HCT116 (cell line): Measurements from ENCODE around the gene CCNC.

ENCODE experiments used
- CBX3 ChIP-seq: IDR thresholded peaks from 2 replicates; pipeline ENCODE4 v1.6.1; 2012; ENCODE audit warnings: low read depth
- CEBPB ChIP-seq: IDR thresholded peaks from 2 replicates; pipeline ENCODE4 v1.6.1; 2012; ENCODE audit warnings: low read depth
- EZH2 ChIP-seq: fragments of 200-600 bp; sonication (generic); IDR thresholded peaks from 2 replicates; pipeline ENCODE4 v1.6.1; 2017; ENCODE audit warnings: antibody characterized with exemption, mixed run types
- EZH2phosphoT487 ChIP-seq: fragments of 200-600 bp; IDR thresholded peaks from 2 replicates; pipeline ENCODE4 v1.6.1; 2018; ENCODE audit warnings: antibody characterized with exemption, borderline replicate concordance
- JUND ChIP-seq: IDR thresholded peaks from 2 replicates; pipeline ENCODE4 v1.6.1; 2012
- POLR2A ChIP-seq: IDR thresholded peaks from 2 replicates; pipeline ENCODE4 v1.7.0; 2011; ENCODE audit warnings: borderline replicate concordance; ENCODE audit not compliant: insufficient read depth, insufficient read length; ENCODE audit errors: extremely low read depth
- POLR2AphosphoS5 ChIP-seq: IDR thresholded peaks from 2 replicates; pipeline ENCODE4 v1.6.1; 2011; ENCODE audit warnings: mild to moderate bottlenecking, low read depth, low read length, moderate library complexity
- SIN3A ChIP-seq: IDR thresholded peaks from 2 replicates; pipeline ENCODE4 v1.6.1; 2012; ENCODE audit warnings: low read depth
- SRF ChIP-seq: IDR thresholded peaks from 2 replicates; pipeline ENCODE4 v1.6.1; 2012; ENCODE audit warnings: low read depth
- ZFX ChIP-seq: fragments of 450-650 bp; IDR thresholded peaks from 2 replicates; pipeline ENCODE4 v1.6.1; 2017
- TF ChIP-seq, protein P1 (sequence below), 3 experiments: fragments of 200-600 bp in 1 of 3; sonication (generic) in 1 of 3; IDR thresholded peaks in 2 of 3; conservative IDR thresholded peaks in 1 of 3; 2 replicates each; pipeline ENCODE4 v1.5.1; 2012 to 2017; ENCODE audit warnings: low read depth in 2 of 3, low read length in 2 of 3, antibody characterized with exemption in 1 of 3, borderline replicate concordance in 1 of 3, control low read depth in 1 of 3, mild to moderate bottlenecking in 1 of 3, mixed read lengths in 1 of 3, mixed run types in 1 of 3, moderate library complexity in 1 of 3; ENCODE audit not compliant: insufficient read depth in 1 of 3
- TF ChIP-seq, protein P2 (sequence below): IDR thresholded peaks from 2 replicates; pipeline ENCODE4 v1.6.1; 2012
- TF ChIP-seq, protein P3 (sequence below): IDR thresholded peaks from 2 replicates; pipeline ENCODE4 v1.6.1; 2012; ENCODE audit warnings: low read depth
- TF ChIP-seq, protein P4 (sequence below): IDR thresholded peaks from 2 replicates; pipeline ENCODE4 v1.6.1; 2012

DNA sequence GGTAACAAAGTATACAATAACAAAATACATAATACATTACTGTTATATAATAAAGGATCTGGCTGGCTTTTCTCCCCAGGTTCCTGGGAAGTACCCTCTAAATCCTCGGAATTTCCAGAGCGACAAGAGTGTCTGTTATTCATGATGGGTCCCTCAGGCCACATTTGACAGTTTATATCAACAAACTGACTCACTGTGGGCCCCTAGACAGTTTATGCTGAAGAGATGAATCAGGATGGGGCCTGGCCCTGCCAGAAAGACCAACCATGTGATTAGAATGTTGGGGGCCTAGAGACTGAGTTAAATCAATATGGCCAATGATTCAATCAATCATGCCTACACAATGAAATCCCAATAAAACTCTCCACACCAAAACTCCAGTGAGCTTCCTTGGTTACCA lies 66.7 kb downstream of the CCNC start:
- TF ChIP-seq, protein P1, sequence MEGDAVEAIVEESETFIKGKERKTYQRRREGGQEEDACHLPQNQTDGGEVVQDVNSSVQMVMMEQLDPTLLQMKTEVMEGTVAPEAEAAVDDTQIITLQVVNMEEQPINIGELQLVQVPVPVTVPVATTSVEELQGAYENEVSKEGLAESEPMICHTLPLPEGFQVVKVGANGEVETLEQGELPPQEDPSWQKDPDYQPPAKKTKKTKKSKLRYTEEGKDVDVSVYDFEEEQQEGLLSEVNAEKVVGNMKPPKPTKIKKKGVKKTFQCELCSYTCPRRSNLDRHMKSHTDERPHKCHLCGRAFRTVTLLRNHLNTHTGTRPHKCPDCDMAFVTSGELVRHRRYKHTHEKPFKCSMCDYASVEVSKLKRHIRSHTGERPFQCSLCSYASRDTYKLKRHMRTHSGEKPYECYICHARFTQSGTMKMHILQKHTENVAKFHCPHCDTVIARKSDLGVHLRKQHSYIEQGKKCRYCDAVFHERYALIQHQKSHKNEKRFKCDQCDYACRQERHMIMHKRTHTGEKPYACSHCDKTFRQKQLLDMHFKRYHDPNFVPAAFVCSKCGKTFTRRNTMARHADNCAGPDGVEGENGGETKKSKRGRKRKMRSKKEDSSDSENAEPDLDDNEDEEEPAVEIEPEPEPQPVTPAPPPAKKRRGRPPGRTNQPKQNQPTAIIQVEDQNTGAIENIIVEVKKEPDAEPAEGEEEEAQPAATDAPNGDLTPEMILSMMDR (IDR thresholded peaks at IDR 0.05 in 2 of 3, conservative IDR thresholded peaks at IDR 0.05 in 1 of 3; ENCODE audit: borderline replicate concordance in 1 of 3, insufficient read depth in 1 of 3, low read depth in 2 of 3, low read length in 2 of 3), result no peak
- no peak for TF ChIP-seq EZH2phosphoT487
- no peak for TF ChIP-seq JUND
- TF ChIP-seq, protein P2, sequence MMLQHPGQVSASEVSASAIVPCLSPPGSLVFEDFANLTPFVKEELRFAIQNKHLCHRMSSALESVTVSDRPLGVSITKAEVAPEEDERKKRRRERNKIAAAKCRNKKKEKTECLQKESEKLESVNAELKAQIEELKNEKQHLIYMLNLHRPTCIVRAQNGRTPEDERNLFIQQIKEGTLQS, result no peak
- no peak for TF ChIP-seq POLR2AphosphoS5
- TF ChIP-seq EZH2, result no peak
- no peak for TF ChIP-seq POLR2A
- no peak for TF ChIP-seq SIN3A
- no peak for TF ChIP-seq SRF
- TF ChIP-seq, protein P3, sequence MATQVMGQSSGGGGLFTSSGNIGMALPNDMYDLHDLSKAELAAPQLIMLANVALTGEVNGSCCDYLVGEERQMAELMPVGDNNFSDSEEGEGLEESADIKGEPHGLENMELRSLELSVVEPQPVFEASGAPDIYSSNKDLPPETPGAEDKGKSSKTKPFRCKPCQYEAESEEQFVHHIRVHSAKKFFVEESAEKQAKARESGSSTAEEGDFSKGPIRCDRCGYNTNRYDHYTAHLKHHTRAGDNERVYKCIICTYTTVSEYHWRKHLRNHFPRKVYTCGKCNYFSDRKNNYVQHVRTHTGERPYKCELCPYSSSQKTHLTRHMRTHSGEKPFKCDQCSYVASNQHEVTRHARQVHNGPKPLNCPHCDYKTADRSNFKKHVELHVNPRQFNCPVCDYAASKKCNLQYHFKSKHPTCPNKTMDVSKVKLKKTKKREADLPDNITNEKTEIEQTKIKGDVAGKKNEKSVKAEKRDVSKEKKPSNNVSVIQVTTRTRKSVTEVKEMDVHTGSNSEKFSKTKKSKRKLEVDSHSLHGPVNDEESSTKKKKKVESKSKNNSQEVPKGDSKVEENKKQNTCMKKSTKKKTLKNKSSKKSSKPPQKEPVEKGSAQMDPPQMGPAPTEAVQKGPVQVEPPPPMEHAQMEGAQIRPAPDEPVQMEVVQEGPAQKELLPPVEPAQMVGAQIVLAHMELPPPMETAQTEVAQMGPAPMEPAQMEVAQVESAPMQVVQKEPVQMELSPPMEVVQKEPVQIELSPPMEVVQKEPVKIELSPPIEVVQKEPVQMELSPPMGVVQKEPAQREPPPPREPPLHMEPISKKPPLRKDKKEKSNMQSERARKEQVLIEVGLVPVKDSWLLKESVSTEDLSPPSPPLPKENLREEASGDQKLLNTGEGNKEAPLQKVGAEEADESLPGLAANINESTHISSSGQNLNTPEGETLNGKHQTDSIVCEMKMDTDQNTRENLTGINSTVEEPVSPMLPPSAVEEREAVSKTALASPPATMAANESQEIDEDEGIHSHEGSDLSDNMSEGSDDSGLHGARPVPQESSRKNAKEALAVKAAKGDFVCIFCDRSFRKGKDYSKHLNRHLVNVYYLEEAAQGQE, result no peak
- TF ChIP-seq, protein P4, sequence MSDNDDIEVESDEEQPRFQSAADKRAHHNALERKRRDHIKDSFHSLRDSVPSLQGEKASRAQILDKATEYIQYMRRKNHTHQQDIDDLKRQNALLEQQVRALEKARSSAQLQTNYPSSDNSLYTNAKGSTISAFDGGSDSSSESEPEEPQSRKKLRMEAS, result no peak
- TF ChIP-seq ZFX, result no peak
- no peak for TF ChIP-seq CBX3
- no peak for TF ChIP-seq CEBPB
